Colon (tissue), 2 donors: ENCODE results near the gene BTAF1.
"Not testable (repeated sequence)": the region's sequence is repeated elsewhere in the genome, so short reads cannot be mapped to it uniquely, and the experiment has no call there.

Experiments
- FAIRE-seq: peaks from 2 replicates; lab custom pipeline; 2012; peaks lifted over from hg19 to GRCh38; lab: Jason Lieb, UNC
- donor health status: control.
- donor health status: control.

BTAF1 gene

GRCh38 chr10:91978585-91978984 lies 55.0 kb downstream of the BTAF1 start:
- no peak for FAIRE-seq

DNA sequence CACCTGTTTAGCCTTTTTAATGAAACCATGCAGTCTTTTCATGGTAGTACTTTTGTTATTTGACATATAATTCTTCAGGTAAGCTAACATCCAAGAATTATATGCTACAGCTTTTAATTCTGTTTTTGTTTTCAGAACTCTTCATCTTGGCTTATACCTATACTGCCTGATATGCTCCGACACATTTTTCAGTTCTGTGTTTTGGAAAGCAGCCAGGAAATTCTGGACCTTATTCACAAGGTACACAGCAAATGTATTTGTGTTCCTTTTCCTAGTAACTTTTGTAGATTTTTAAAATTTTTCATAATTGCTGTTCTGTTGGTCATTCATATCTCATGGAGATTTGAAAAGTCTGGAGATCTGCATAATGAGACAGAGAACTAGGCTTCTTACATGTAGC lies 56.7 kb downstream of the BTAF1 start:
- no peak for FAIRE-seq

DNA sequence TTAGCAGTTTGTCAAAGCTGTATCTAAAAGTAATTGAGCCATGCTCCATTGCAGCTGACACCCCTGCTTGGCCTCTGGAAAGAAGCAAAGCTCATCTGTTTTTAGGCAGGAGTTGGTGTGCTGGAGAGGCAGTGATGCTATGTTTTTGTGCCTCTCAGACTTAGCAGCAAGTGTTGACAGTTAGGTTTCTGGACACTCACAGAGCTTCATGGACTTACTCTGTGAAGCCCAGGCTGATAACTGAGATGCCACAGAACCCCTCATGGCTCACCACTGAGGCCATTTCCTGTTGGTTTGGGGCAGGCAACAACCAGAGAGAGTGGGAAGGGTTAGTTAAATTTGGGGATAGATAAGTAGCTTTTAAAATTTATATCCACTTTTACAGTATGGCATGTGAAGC lies 59.8 kb downstream of the BTAF1 start:
- FAIRE-seq, result no peak

- FAIRE-seq, result no peak
Observed at GRCh38 chr10:91987397-91988037, 63.9 kb downstream of the BTAF1 start.

DNA sequence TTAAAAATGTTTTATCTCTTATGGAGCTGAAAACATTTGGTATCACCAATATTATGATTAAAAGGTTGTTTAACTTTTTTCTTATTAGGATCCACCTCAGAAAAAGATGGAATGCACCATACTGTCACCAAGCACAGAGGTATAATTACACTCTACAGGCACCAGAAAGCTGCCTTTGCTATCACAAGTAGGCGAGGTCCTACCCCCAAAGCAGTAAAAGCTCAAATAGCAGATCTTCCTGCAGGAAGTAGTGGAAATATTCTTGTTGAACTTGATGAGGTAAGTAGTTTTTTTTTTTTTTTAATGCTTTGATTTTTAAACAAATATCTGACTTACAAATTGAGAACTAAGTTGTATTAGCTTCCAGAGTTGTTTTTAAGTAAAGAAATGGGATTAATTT lies 68.5 kb downstream of the BTAF1 start:
- FAIRE-seq, result no peak

DNA sequence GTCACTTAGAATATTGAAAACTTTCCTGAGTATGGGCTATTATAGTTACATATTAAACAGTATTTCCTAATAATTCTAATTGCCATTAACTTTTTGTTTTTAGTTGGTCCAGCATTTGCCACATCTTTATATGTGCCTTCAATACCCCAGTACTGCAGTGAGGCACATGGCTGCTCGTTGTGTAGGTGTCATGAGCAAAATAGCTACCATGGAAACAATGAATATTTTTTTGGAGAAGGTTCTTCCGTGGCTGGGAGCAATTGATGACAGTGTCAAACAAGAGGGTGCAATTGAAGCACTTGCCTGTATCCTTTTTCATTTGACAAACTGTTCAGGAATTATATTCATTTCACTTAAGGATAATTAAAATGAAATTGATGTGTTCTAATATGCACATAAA lies 72.7 kb downstream of the BTAF1 start:
- FAIRE-seq, result no peak

GRCh38 chr10:92001581-92001980 lies 78.0 kb downstream of the BTAF1 start:
- no peak for FAIRE-seq

GRCh38 chr10:92001995-92002394 lies 78.4 kb downstream of the BTAF1 start:
- FAIRE-seq, result no peak

- no peak for FAIRE-seq
Observed at GRCh38 chr10:92003258-92003657, 79.7 kb downstream of the BTAF1 start.

- no peak for FAIRE-seq
Observed at GRCh38 chr10:92005978-92006377, 82.4 kb downstream of the BTAF1 start.

GRCh38 chr10:92009445-92009844 lies 85.9 kb downstream of the BTAF1 start:
- no peak for FAIRE-seq

DNA sequence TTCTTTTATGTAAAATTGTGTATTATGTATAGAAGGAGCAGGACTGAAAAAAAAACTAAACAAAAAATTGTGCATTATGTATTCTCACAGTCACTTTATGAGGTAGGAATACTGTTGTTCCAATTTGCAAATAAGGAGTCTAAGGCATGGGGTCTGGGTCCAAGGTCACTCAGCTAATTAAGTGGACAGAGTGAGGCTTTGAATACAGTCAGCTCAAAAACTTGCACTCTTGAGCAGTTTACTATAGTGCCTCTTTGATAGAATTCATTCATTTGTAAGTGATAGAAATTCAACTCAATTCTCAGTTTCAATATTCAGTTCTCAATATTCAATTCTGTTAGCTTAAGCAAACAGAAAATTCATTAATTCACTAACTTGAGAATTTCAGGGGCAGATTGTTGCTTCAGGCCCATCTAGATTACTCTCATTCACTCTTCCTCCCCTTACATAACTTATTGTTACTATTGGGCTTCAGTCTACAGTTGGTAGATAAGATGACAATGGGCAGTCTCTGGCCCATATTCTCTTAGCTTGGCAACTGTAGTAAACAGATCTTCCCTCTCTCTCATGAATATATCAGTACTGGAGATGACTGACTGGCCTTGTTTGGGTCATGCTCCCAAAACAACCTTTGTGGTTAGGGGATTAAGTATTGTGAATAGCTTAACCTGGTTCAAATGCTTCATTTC lies 86.6 kb downstream of the BTAF1 start:
- no peak for FAIRE-seq

DNA sequence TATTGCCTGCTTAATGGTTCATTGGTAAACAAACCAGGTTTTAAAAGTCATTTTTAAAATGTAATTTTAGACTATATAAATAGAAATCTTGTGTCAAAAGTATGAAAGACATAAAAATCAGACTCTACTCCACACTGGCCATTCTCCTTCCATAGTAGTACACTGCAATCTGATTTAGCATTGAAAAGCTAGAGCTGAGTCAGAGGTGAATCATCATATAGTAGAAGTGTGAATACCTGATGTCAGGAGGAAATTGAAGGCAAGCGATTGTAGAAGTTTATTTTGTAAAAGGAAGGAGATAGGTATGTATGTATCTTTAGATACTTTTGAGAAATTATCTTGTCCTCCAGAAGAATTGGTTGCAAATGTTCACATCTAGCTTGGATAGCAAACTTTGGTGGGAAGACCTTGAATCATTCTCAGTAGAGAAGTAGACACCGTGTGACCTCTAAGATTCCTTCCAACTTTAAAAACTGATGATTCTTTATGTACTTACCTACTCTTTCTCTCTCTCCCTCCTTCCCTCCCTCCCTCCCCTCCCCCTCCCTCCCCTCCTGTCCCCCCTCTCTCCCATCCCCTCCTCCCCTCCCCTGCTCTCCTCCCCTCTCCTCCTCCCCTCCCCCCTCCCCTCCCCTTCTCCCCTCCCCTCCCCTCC lies 88.1 kb downstream of the BTAF1 start:
- FAIRE-seq, result no peak

DNA sequence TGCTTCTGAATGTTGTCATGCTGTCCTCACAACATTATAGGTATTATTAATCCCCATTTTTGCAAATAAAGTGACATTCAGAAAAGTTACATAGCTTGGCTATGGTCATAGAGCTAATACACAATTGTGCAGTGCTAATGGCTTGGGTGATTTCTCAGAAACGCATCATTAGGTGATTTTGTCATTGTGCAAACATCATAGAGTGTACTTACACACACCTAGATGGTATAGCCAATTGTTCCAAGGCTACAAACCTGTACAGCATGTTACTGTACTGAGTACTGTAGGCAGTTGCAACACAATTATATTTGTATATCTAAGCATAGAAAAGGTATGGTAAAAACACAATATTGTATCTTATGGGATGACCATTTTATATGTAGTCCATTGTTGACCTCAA lies 91.0 kb downstream of the BTAF1 start:
- FAIRE-seq, result no peak

- no peak for FAIRE-seq
Observed at GRCh38 chr10:92024700-92025099, 101.1 kb downstream of the BTAF1 start.

DNA sequence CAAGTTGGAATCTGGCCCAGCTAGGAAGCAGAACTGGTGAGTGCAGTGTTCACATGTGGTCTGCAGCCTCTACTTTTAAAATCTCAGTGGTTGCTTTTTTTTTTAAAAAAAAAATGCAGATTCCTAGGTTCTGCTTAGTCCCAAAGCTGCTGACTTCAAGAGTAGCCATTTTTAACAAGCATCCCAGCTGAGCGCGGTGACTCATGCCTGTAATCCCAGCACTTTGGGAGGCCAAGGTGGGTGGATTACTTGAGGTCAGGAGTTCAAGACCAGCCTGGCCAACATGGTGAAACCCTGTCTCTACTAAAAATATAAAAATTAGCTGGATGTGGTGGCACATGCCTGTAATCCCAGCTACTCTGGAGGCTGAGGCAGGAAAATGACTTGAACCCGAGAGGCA lies 101.8 kb downstream of the BTAF1 start:
- FAIRE-seq, result not testable (repeated sequence)

GRCh38 chr10:92027141-92027540 lies 103.6 kb downstream of the BTAF1 start:
- no peak for FAIRE-seq

DNA sequence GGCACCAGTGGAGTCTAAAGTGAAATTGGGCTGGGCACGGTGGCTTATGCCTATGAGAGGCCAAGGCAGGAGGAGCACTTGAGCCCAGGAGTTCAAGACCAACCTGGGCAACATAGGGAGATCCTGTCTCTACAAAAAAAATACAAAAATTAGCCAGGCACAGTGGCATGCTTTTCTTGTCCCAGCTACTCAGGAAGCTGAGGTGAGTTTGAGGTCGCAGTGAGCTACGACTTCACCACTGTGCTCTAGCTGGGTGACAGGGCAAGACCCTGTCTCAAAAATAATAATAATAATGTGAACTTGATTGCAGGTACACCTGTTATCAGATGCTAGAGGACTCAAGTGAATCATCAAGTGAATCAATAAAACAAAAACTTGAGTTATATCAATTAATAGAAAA lies 108.0 kb downstream of the BTAF1 start:
- no peak for FAIRE-seq

DNA sequence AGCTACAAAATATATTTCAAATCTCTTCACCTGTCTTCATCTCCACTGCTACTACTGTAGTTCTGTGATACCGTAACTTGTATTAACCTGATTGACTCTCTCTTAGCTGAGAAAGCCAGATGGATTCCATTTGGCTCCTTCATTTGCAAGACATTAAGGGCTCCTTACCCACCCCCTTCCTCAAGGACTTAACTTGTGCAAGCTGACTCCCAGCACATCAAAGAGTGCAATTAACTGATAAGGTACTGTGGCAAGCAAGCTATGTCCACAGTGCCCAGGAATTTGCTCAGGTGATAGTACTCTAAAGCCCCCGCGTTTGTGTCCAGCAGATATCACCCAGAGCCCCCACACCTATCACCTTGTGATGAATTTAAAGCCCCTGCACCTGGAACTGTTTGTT lies 109.5 kb downstream of the BTAF1 start:
- FAIRE-seq, result not testable (repeated sequence)

GRCh38 chr10:92038949-92039348 lies 115.4 kb downstream of the BTAF1 start:
- FAIRE-seq, result no peak

DNA sequence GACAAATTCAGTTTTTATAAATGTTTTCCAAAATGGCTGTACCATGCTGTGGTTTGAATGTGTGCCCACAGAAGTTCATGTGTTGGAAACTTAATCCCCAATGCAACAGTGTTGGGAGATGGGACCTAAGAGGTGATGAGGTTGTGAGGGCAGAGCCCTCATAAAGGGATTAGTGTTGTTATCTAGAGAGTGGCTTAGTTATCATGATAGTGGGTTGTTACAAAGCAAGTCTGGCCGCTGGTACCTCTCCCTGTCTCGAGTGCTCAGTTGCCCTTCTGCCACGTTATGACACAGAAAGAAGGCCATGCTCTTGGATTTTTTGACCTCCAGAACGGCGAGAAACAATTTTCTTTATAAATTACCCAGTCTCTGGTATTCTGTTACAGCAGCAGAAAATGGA lies 119.0 kb downstream of the BTAF1 start:
- no peak for FAIRE-seq

GRCh38 chr10:92045641-92046106 lies 122.1 kb downstream of the BTAF1 start:
- FAIRE-seq, result no peak

DNA sequence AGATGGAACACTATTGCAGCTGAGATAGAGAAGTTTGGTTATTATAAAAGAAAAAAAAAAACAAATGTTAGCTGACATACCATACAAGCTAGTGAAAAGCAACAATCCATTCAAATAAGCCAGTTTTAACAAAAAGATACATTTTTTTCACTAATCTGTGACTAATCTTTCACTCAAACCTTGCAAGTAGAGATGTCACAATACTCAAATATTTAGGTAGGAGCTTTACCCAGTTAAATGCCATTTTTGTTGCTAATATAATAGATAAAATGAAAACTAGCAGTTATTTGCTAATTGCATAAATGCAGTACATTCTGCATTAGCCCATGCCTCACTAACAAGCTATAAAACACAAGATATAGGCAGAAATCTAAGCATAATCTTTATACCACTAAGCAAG lies 123.6 kb downstream of the BTAF1 start:
- FAIRE-seq, result no peak

GRCh38 chr10:92052088-92052487 lies 128.5 kb downstream of the BTAF1 start:
- no peak for FAIRE-seq
